NOMO-1 treated with DMSO at 0.1 percent for 48 hours (cell line): ENCODE measurements around the gene REXO4.
A peak's percentile ranks its signal among the peaks of the same experiment; 100 is the strongest.
"Not testable (repeated sequence)": the region's sequence is repeated elsewhere in the genome, so short reads cannot be mapped to it uniquely, and the experiment has no call there.

Source experiments
- DNase-seq: peaks from one replicate; lab custom pipeline; 2025; ENCODE audit not compliant: unreplicated experiment; lab: John Stamatoyannopoulos, UW

REXO4 gene

DNA sequence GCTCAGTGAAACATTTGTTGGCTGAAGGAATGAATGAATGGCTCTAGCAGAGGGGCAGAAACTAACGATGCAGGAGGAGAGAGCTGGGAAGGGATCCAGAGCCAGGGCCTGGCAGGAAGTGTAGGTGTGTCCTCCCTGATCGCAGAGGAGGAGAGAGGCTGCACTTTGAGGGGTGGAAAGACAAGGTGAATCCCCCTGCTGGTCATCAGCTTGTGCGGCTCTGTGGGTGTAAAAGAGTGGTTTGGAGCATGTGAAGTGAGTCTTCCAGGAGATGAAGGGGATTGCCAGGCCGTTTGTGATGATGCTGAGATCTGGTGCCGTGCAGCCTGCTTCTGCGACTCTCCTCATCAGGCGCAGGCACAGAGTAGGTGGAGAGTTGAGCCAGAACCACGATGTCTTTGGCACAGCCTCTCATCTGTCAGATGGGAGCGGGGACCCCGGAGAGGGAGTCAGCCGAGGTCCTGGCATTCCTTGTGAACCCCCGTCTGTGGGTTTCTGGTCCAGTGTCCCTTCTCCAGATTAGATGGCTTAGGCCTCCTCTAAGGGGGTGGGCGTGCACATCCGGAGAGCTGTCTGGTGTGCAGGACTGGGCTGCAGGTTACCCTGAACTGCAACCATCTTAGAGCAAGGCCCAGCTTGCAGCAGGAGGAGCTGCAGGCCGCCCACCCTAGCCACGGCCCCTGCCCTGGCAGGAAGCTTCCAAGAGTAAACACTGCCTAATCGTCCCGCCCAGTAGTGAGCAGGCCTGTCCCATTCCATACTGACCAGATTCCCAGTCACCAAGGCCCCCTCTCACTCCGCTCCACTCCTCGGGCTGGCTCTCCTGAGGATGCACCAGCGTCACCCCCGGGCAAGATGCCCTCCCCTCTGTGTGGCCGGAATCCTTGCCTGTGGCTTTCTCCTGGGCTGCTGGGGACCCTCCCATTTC is 4.1 kb upstream of the REXO4 start, which contains the start of gene ADAMTS13:
ADAMTS13 (plus strand) TSS at position 753 of the 928 bp plus-strand sequence; CDS start at position 830, 77 bp downstream.
- DNase-seq = no peak

DNA sequence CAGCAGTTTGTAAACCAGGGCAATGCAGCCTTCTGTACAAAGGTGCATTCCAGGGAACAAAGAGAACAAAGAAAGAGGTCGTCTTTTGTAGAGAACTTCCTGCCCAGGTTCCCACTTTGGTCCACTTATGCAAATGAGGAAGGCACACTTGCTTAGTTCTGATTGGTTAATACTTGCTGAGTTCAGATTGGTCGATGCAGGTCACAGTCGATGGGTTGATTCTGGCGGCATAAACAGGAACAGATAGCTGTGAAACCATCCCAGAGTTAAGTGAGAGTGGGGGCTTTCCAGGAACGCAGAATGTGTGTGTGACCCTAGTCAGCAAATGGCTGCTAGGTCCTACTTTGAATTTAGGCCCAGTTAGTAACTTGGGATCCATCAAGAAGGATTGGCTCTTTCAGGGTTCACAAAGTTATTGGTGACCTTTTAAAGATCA is 2.6 kb upstream of the REXO4 start:
- DNase-seq = no peak

DNA sequence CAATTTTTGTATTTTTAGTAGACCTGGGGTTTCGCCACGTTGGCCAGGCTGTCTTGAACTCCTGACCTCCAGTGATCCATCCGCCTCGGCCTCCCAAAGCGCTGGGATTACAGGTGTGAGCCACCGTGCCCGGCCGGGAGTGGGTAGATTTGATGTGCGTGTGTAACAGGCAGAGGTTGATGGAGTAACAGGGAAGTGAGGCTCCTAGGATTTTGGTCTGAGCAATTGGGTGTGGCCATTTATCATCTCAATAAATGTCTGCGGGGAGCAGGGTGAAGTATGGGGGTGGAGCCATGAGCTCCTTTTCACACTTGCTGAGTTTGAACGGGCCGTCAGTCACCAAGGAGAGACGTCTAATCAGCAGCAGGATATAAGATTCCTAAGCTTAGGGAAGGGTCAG is 1.2 kb upstream of the REXO4 start:
- DNase-seq = no peak

DNA sequence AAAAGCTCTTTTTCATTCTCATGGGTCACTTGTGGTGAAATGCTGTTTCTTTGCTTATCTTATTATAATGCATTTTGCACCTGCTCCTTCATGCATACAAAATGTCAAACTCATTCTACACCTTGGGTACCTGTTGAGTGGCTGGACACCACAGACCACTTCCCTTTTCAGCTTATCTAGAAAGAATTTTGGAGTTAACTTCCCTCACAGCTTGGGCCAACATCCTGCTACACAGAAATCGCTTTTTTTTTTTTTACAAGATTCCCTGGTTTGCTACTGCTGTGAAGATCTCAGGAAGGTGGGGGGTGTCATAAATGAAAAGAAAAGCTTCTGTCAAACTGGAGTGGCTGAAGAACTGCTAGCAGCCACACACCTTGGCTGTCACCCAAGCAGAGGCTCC is 2.6 kb downstream of the REXO4 start:
- no peak for DNase-seq

DNA sequence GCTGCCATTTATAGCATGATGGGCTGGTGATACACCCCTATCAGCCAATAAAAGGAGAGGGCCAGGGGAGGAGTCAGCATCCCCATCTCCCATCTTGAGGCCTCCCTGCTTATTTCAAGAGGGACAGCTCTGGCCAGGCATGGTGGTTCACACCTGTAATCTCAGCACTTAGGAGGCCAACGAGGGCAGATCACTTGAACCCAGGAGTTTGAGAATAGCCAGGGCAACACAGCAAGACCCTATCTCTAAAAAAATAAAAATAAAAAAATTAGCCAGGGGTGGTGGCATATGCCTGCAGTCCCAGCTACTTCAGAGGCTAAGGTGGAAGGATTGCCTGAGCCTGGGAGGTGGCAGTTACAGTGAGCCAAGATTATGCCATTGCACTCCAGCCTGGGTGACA is 9.8 kb downstream of the REXO4 start:
- no peak for DNase-seq

DNA sequence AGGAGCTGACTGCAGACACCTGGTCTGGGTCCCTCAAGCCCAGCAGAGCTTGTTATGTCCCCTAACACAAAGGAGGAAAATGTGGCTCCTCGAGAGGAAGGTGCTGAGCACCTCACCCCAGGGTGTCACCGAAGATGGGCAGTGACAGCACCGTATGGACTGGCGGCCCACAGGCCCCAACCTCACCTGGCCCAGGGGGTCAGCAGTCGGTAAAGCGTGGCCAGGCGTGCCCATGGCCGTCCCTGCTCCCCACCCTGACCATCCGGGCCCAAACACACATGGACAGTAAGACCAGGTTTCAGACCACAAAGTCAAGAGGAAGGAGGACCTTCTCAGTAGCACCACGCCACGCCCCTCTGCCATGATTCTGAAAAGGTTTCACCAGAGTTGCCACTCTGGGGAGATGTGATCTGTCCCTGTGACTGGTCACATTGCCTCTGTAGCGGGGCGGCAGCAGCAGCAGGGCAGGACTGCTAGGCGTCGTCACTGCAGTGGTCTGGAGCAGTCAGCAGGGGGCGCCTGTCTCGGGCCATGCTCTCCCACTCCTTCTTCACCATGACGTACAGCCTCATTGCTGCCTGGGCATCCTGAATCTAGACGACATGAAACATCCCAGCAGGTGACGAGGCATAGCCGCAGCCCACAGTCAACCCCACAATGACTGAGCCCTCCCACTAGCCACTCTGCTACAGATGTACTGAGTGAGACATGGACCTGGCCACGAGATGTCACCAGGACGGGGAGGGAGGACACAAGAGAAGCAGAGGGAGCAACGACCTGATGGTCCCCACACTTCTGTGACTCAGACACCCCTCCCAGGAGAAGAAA is 11.1 kb downstream of the REXO4 start:
- peak; percentile 56 for DNase-seq

DNA sequence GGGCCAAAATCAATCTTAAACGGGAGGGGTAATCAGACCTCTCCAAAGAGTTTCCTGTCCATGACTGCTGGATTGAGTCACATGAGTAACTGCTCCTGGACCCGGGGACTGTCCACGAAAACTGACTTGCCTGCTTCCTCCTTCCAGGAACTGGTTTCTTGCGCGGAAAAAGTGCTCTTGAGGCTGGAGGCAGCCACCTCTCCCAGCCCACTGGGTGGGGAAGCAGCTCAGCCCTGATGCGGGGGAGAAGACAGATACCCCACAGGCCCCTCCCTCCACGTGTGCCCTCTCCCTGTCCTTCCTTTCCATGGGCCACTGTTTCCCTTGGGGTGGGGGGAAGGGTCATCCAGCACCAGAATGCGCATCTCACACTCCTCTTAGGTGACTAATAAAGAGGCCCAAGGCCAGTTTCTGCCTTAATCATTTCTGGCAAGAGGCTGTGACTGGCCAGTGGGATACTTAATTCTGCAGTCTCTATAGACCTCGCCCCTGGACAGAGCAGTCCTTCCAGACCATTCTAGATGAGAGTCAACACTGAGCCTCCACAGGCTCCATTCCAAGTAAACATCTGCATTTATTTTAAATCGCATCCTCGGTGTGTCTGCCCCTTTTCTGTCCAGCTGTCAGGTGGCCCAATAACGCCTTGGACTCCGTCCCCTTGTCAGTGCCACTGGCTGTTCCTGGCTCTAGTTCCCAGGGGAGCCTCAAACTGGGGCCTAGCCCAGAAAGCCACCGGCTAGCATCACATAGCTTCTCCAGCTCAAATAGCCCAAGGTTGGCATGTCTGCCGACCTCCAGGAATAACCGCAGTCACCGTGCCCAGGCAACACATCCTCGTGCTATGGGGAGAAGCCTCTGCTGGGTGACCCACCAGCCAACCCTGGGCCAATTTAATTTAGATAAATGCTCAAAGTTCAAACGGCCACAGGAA is 12.0 kb downstream of the REXO4 start:
- no peak for DNase-seq

DNA sequence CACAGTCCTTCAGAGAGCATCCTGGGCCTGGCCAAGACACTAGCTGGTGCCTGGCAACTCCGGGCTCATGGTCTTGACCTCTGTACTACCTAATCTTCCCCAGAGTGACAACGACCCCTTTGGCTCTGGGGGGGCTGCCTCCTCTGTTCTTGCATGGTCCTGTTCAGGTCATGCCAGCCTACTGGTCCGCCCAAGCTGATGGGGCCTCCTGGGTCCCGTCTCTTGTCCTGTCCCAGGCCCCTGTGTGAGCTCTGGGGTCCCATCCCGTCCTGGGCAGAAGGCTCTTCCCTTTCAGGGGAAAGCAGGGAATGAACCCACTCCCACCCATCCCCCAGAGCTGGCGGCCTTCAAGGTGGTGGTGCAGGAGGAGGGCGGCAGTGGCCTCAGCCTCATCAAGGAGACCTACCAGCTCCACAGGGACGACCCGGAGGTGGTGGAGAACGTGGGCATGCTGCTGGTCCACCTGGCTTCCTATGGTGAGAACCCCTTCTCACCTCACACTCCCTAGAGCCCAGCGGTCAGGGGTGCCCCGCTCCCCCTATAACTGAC is 13.3 kb downstream of the REXO4 start:
- DNase-seq = no peak

DNA sequence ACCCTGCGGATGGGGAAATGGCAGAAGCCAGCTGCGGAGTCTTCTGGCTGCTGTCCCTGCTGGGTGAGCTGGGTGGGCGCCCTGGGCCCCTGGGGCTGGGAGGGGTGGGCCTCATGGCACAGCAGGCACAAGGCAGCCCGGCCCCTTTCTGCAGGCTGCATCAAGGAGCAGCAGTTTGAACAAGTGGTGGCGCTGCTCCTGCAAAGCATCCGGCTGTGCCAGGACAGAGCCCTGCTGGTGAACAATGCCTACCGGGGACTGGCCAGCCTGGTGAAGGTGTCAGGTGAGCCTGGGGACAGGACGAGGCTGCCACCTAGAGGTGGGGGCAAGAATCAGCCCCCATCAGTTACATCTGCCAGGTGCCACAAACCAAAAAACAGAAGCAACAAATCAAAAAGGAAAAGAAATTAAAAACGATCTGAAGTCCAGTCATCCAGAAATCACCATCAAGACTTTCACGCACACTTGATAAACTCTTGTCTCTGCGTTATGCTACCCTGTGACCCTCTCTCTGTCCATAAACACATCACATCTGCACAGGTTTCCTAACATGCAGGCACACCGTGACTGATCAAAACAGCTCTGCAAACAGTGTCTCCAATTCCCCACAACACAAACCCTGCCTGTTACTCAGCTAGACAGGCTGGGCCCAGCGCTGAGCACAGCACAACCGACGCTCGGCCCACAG is 13.9 kb downstream of the REXO4 start:
- DNase-seq = no peak

DNA sequence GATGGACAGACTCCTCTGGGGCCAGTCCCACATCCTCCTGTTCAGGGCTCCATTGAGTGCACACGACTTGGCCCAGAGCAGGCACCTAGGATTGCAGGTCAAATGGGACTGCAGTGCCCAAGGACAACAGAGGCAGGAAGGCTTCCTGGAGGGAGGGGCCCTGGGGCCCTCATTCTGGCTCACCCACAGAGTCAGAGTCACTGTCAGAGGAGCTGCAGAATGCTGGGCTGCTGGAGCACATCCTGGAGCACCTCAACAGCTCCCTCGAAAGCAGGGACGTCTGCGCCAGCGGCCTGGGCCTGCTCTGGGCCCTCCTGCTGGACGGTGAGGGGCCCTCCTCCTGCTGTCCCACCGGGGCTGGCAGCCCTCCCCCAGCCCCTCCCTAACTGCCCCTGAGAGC is 15.1 kb downstream of the REXO4 start:
- DNase-seq = no peak

DNA sequence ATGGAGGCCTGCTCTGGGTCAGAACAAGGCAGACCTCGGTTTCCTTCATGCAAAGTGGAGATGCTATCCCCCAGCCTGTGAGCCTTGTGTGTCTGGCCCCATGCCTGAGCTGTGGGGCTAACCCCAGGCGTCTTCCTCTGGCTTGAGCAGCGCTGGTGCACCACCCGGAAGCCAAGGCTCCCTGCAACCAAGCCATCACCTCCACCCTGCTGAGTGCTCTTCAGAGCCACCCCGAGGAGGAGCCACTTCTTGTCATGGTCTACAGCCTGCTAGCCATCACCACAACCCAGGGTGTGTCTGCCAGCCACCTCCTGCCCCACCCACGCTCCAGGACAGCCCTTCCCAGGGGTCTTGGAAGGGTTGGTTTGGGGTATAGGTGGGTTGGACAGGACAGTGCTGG is 16.2 kb downstream of the REXO4 start:
- no peak for DNase-seq

DNA sequence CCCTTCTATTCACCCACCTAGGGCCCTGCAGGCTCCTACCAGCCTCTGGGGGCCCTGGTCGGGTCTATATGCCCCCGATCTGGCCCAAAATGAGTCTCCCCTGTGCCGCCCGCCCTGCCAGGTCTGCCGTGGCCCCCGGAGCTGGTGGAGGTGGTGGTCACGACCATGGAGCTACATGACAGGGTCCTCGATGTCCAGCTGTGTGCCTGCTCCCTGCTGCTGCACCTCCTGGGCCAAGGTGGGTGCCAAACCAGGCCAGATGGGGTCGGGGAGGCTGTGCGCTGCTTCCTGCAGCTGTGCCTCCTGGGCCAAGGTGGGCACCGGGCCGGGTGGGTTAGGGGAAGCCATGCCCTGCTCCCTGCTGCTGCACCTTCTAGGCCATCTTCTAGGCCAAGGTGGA is 17.5 kb downstream of the REXO4 start:
- no peak for DNase-seq

DNA sequence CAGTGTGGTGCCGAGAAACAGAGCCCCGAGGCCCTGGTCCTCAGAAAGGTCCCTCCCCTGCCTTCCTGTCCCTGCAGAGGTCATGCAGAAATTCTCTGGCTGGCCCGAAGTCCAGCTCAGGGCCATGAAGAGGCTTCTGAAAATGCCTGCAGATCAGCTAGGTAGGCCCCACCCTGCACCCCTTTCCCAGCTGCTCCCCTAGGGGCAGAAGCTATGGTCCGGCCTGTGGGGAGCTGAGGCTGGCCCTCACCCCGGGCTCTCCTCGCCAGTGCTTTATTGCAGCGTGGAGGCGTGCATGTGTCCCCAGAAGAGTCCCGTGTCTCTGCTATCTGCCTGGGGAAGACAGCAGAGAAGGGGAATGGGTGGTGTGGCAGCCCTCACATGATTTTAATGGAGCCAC is 19.9 kb downstream of the REXO4 start:
- no peak for DNase-seq

DNA sequence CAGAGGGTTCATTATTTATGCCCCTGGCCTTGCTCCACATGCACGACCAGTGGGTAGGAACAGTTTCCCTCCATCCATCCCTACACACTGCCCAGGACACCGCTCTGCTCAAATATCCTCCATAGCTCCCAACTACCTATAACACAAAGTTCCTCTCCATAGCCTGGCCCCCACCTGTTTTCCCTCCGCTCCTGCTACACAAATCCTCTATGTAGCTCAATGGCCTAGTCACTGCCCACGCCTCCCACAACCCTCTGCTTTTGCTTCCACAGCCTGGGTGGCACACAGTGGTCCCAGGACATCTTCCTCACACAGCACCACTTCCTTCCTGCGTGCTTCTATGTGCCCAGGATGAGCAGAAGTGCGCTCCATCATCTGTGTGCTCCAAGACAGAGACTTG is 20.4 kb downstream of the REXO4 start:
- no peak for DNase-seq

DNA sequence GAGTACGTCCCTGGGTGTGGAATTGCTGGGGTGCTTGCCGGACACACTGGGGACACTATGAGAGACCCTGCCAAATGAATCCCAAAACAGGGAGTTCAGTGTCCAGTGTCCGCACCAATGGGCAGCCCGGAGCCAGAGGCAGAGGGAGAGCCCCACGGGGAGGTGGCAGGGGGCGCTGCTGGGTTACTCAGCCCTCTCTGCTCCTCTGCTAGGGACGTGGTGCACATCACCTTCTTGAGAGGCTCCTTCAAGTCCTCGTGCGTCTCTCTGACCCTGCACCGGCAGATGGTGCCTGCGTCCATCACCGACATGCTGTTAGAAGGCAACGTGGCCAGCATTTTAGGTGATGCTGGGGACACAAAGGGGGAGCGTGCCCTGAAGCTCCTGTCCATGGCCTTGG is 20.9 kb downstream of the REXO4 start:
- no peak for DNase-seq

DNA sequence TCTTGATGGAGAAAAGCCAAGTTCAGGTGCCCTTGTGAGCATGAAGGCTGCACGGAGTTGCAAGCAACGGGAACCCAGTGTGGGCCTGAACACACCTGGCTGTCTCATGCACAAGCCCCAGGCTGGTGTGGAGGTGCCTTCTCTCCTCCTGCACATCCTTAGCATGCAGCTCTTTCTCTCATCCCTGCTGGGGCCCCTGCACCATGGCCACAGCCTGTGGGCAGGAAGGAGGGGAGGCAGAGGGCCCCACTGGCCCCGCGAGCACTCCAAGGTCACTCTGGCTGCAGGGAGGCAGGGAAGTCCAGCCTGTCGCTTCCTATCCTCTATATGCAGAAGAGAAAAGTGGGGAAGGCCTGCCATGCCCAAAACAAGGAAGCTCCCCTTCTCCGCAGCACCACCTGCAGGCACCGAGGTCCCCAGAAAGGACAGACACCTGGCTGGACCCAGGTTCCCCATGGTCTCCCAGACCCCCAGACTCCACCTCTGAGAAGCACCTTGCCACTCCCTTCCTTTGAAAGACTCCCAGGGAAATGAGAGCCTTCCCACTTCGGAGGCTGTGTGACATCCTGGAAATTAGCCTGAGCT is 23.0 kb downstream of the REXO4 start:
- DNase-seq = no peak

DNA sequence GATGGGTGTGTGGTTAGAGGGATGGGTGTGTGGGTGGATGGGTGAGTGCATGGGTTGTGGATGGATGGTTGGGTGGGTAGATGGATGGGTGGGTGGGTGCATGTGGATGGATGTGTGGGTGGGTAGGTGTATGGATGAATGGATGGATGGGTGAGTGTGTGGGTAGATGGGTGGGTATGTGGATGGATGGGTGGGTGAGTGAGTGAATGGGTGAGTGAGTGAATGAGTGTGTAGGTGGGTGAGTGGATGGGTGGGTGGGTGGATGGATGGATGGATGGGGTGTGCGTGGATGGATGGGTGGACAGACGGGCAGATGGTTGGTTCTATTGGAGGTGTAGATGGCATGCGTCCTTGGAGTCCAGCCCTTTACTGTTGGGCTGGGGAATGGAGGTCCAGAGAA is 24.4 kb downstream of the REXO4 start:
- no peak for DNase-seq

DNA sequence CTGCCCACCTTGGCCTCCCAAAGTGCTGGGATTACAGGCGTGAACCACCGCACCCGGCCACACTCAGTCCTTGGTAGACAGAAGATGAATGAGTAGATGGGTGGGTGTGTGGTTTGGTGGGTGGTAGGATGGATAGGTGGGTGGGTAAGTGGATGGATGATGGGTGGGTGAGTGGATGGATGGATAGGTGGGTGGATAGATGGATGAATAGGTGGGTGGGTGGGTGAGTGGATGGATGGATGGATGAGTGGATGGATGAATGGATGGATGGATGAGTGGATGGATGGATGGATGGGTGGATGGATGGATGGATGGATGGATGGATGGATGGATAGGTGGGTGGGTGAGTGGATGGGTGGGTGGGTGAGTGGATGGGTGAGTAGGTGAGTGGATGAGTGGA is 25.5 kb downstream of the REXO4 start:
- DNase-seq = not testable (repeated sequence)

DNA sequence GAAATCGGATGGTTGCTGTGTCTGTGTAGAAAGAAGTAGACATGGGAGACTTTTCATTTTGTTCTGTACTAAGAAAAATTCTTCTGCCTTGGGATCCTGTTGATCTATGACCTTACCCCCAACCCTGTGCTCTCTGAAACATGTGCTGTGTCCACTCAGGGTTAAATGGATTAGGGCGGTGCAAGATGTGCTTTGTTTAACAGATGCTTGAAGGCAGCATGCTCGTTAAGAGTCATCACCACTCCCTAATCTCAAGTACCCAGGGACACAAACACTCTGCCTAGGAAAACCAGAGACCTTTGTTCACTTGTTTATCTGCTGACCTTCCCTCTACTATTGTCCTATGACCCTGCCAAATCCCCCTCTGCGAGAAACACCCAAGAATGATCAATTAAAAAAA is 26.4 kb downstream of the REXO4 start:
- DNase-seq = not testable (repeated sequence)

DNA sequence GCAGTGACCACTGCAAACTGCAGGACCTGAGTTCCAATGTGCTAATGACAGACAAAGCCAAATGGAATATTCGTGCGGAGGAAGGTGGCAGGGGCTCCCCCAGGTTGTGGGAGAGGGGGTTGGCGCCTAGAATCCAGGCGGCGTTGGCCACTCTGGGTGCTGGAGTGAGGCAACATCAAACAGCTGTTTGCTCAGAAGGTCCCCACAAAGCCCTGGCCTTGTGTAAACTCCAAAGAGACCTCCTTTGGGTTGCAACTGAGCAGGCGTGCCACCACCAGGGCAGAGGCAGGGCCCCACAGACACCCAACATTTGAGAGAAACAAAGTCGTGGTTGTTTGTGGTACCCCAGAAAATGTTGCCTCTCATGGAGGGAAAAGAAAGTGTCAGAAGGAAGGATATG is 27.1 kb downstream of the REXO4 start:
- DNase-seq = no peak
